ENCODE results near the gene ZBTB22.
"Not testable (repeated sequence)": the region's sequence is repeated elsewhere in the genome, so short reads cannot be mapped to it uniquely, and the experiment has no call there.

ZBTB22 gene

GRCh38 chr6:33299237-33299944, 18.2 kb downstream of the ZBTB22 start:
- peak; percentile 85 for DNase-seq

DNA sequence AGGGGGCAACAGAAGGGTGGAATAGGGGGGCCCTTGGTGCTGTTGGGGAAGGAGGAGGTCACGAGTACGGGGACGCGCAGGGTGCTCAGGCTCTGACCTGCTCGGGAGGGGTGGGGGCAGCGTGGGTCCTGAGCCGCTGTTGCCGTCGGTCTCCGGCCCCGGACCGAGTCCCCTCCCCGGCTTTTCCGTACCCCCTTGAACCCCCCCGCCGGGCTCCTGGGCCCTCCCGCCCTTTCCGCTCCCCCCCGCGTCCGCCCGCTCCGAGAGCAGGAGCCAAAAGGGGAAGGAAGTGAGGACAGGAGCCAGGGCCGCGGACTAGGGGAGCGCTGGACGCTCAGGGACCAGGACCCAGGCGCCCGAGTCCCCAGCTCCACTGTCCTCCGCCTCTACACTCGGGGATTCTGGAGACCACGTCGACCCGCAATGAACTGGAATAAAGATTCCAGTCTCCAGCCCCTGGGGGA, 18.7 kb downstream of the ZBTB22 start, which contains the start of gene RGL2:
RGL2 (minus strand) TSS at position 170 of the 464 bp plus-strand sequence. CDS start 332 bp downstream, outside the sequence.
- DNase-seq = no peak

DNA sequence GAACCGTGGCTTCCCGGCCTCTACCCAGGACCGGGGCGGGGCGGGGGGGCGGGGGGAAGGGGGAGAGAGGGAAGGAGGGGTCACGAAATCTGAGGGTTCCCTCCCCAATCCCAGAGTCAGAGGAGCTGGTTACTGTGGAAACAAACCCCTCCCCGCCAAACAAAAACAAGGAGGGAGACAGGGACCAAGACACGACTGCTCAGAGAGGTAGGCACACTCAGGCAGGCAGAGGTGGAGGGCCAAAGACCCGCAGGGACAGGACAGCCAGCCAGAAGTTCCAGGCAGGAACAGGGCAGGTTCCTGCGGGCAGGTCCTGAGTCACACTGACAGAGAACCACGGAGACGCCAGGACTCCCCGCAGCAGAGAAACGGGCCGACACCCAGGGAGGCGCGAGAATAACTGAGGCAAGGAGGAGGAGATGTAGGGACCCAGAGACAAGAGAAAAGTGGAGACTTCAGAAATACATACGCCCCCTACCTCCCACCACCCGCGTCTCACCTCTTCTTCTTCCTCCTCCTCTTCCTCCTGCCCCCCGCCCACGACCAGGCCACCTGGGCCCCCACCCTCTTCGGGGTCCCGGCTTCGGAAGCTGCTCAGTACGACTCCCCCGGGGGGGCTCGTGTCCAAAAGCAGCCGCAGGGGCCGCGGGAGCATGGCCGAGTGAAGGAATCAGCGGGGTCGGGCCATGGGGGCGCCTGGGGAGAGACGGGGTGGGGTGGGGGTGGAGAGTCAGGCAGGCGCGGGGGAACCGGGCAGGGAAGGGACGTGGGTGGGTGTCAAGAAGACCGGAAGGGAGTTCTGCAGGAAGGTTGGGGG, 19.4 kb downstream of the ZBTB22 start:
- peak; percentile 28 for DNase-seq

- no peak for DNase-seq
Measured at GRCh38 chr6:33297406-33297955, 20.1 kb downstream of the ZBTB22 start.

DNA sequence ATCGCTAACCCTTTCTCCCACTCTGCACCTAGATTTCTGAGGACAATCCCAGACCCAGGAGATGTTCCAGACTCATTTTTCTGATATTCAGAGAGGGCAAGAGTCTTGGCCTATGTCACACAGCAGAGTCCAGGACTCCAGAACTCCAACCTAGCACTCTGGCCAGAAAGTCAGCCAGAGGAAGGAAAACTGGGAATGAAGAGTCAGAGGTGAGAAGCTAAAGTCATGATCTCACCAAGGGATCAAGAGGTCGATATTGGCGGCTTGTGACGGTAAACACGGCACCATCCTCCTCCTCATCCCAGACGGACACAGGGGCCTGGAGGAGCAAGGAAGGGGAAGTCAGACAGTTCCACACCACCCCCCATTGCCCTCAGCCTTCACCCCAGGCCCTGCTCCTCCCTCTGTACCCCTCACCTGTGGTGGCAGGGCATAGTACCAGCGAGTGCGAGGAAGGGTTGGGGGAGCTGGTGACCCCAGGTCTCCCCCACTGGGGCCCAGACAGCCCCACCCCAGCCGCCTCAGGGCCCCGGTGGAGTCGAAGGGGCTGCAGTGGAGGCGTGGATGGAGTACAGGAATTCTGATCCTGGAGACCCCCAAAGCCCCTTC, 20.6 kb downstream of the ZBTB22 start:
- no peak for DNase-seq

DNA sequence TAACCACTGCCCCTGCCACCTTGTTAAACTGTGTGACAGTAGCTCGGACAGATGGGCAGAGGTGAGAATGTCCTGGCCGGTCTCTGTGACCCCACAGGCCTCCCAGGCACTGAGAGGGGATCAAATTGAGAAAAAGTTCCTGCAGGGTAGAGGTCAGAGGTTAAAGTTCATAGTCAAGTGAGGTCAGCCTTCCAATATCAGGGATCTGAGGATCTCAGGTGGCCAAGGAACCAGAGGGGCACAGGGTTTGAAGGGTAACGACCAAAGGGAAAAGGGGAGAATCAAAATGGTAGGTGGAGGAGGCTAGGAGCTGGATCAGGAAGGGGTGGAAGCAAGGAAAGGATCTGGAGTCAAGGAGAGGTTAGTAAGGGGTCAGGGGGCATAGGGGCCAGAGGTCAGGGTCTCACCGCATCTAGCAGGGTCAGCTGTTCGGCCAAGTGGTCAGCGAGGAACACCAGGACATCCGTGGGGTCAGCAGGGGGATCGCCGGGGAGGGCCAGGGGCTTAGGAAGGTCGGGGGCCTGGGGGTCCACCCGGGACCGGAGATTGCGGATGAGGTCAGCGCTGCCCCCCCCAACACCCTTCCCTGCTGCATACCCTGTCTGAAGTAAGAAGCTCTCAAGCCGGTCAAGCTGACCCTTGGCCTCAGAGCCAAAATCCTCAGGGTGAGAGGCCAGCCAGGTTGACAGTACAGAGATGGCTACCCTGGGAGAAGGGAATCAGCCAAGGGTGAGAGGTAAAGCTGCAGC, 21.7 kb downstream of the ZBTB22 start:
- no peak for DNase-seq

DNA sequence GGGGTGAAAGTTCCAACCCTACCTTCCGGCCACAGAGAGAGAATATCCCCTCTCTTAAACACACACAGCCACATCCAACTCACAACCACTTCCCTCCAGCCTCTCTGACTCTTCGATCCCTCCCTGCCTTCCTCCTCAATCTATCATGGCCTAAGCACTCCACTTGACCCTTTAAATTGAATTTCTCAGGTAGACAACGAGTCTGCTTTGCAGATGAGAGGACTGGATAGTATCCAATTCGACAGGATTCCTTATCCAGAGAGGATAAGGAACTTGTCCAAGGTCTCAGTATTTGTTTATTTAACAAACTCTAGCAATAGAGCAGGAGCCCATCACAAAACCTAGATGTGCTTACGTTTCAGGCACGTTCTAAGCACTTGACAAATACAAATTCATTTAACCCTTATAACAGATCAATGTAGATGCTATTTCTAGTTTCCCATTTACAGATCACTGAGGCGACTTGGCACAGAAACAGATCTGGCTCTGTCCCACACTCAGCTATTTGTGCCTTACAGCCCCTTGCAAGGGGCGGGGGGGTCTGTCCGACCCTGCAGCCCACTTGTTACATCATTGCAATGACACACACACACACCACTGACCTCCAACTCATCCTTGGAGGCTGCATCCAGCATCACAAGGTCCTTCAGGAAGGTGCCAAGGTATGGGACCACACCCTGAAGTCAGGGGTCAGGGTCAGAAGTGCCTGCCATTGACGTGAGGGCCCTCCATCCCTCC, 23.3 kb downstream of the ZBTB22 start:
- no peak for DNase-seq

- no peak for DNase-seq
Measured at GRCh38 chr6:33292996-33293682, 24.4 kb downstream of the ZBTB22 start.

DNA sequence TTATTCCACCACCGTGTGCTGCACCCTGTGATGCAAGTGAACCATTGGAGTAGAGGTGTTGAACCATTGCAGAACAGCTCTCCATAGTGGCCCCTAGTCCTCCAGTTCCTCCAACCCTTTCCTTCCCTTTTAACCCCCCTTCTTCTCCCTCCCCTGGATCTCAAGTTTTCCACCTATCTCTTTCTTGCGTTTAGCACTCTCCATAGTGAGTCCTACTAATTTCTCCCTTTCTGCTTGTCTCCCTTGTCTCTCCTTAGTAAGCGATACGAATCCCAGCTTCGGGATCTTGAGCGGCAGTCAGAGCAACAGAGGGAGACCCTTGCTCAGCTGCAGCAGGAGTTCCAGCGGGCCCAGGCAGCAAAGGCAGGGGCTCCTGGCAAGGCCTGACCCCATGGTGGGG, 27.1 kb downstream of the ZBTB22 start:
- DNase-seq = no peak

DNA sequence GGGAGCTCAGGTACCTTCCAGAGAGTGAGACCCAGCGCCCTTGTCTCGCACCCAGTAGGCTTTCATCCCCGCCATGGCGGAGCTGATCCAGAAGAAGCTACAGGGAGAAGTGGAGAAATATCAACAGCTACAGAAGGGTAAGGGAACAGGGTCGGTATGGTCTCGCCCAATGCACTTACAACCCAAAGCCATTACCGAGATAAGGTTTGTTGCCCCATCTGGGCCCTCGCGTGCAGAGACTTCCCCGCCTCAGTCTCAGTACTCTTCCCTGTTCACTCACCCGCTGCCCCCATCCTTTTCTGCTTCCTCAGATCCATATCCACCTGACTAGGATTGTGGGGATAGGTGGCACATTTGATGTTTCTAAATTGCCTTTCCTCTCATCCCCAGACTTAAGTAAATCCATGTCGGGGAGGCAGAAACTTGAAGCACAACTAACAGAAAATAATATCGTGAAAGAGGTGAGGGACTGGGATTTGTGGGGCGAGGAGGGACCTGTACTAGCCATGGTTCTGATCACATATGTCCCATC, 27.7 kb downstream of the ZBTB22 start:
- DNase-seq = no peak

DNA sequence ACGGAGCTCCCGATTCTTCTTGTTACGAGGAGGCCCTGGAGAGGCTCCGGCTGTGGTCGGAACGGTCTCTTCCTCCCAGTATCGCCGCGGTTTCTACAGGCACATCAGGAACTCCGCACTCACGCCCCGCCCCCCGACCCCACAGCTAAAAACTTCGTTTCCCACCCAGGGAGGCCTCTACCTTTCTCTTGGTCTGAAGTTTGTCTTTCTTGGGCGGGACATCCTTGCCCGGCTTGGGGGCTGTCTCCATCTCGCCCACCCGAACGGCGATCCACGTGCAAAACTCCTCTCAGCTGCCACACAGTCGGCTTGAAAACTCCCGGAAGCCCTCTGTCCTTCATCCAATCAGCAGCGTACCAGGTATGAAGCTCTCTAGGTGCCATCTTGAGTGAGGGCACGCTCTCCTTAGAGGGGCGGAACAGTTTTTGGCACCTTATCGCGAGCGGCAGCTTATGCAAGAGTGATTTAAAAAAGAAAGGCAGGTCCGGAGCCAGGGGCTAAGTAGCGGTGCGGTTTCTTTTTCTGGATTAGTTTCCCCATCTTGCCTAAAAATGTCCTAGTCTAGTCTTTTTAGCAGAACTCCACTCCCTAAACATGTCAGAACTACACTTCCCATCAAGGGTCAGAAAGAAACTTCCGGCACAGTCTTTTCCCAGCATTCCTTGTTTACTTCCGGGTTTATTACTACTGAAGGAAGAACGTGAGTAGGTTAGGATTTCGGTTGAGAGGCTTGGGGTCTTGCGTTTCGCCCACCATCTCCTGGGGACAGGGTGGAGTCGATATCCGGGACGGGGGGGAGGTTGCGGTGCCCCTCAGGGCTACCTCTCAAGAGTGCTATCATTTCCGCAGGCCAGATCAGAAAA, 28.4 kb downstream of the ZBTB22 start, which contains the start of the genes PFDN6 and WDR46:
PFDN6 (plus strand) TSS at position 681 of the 863 bp plus-strand sequence. CDS start 256 bp downstream, outside the sequence.
WDR46 (minus strand) TSS at position 319 of the 863 bp plus-strand sequence; CDS start at position 250, 69 bp downstream.
- peak; percentile 61 for DNase-seq

DNA sequence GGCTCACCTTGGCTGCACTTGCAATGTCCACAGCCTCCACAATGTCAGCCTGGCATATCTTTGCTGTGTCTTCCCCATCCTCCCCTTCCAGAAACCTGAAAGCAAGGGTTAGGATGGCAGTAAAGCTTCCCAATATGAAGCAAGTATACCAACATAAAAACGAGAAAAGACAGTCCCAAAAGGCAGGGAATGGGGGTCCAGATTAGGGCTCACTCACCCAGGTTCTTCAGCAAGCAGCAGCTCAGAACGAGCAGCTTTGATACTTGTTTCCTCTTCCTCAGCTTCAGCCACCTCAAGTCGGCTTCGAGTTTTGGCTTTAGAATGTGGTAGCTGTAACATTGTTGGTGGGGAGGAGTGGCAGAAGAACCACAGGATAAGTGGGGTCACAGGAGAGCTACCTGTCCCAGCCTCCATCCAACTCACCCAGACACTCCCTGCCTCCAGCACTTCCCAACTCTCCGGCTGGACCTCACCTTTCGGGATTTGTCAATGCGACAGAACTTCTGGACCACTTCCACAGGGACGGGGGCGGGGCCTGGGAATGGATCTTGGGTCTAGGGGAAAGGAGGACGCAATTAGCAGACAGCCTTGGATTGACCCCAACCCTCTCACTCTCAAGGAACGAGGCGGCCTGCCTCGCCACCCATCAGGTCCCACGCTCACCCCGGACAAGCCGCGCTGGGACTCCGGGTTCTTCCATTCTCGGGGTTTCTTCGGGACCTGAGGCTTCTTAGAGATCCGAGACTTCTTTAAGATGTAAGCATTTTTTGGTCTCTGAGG, 29.2 kb downstream of the ZBTB22 start:
- DNase-seq = no peak

DNA sequence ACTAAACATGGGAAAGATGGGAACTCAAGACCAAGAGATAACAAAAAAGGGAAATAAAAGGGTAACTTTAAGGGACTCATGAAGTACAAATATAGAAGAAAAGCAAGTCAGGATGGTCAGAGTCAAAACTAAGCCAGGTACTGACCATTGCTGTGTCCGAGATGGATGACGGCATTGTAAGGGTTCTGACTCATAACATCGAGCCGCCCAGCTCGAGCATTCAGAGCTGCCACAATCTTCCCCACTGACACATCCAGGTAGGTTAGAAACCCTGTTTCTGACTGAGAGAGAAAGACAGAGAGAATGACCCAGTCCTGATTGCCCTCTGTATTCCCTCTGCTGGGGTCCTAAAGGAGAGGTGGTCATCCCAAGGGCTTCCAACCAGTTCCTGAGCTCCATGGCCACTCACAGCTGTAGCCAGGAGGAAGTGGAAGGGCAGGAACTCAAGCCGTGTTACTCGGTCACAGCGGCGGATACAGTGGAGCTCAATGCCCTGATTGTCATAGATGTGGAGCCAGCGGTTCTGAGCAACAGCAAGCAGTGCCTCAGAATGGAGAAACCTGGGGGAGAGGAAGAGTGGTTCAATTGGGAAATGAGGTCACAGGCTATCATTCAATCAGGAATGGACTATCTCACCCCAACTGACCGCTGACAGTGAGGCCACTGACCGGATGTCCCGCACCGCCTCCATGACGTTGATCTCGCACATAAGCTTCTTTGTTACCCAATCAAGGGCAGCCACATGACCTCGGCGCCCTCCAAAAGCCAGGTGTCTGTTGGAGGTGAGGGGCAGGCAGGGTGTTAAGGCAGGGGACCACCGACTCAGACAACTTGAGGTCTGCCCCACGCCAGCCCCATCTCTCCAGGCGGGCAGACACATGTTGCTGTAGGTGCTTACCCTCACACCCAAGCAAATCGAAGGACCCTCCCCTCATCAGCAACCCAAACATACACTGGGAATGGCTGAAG, 30.3 kb downstream of the ZBTB22 start:
- no peak for DNase-seq

DNA sequence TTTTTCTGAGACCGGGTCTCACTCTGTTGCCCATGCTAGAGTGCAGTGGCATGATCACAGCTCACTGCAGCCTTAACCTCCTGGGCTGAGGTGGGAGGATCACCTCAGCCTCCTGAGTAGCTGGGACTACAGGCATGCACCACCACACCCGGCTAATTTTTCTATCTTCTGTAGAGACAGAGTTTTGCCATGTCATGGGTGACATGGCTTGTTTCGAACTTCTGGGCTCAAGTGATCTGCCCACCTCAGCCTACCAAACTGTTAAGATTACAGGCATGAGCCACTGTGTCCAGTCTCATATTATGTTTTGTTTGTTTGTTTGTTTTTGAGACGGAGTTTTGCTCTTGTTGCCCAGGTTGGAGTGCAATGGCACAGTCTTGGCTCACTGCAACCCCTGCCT, 32.3 kb downstream of the ZBTB22 start:
- DNase-seq = not testable (repeated sequence)

GRCh38 chr6:33280539-33280938, 37.0 kb downstream of the ZBTB22 start:
- no peak for DNase-seq

DNA sequence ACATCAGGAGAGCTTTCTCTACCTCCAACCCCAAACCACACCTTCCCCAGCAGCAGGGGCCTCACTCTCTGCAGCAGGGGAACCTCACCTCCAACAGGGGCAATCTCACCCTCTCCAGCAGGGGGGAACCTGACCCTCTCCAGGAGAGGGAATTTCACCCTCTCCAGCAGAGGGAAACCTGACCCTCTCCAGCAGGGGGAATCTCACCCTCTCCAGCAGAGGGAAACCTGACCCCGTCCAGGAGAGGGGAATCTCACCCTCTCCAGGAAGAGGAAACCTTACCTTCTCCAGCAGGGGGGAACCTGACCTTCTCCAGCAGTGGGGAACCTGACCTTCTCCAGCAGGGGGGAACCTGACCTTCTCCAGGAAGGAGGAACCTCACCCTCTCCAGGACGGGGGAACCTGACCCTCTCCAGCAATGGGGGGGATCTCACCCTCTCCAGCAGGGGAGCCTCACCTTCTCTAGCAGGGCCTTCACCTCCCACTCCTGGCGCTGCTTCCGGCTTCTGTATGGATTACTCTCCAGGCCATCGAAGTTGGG, 37.5 kb downstream of the ZBTB22 start:
- no peak for DNase-seq

- DNase-seq = no peak
Measured at GRCh38 chr6:33279257-33279695, 38.3 kb downstream of the ZBTB22 start.

All from NCI-H1048 (cell line).